Mesenchymal stem cell (in vitro differentiated cells and primary cell): ENCODE results near the gene SYTL4.

ENCODE experiments used
- DNase-seq: peaks from one replicate; pipeline ENCODE4 v3.0.0-alpha.2; 2013
- H2AFZ ChIP-seq: one replicate; pipeline ENCODE4 v1.6.1; 2013; ENCODE audit warnings: low read depth, mild to moderate bottlenecking, control low read depth, inconsistent platforms, low read length, moderate library complexity
- H2AK5ac ChIP-seq: 2 replicates; pipeline ENCODE4 v1.6.1; 2013; ENCODE audit warnings: low read length, moderate library complexity, mild to moderate bottlenecking, inconsistent platforms; ENCODE audit not compliant: severe bottlenecking
- H2BK120ac ChIP-seq: one replicate; pipeline ENCODE4 v1.6.1; 2013; ENCODE audit warnings: low read depth, mild to moderate bottlenecking, inconsistent platforms, low read length, moderate library complexity
- H2BK12ac ChIP-seq, 2 experiments: one replicate each; pipeline ENCODE4 v1.6.1; 2013; ENCODE audit warnings: inconsistent platforms in 2 of 2, low read length in 2 of 2, mild to moderate bottlenecking in 2 of 2, moderate library complexity in 2 of 2, control low read depth in 1 of 2
- H2BK15ac ChIP-seq: one replicate; pipeline ENCODE4 v1.6.1; 2013; ENCODE audit warnings: mild to moderate bottlenecking, low read depth, inconsistent platforms; ENCODE audit not compliant: poor library complexity, severe bottlenecking
- H2BK5ac ChIP-seq: 2 replicates; pipeline ENCODE4 v1.6.1; 2013; ENCODE audit warnings: low read depth, mild to moderate bottlenecking, low read length, control low read depth, inconsistent platforms; ENCODE audit not compliant: poor library complexity, severe bottlenecking
- H3K14ac ChIP-seq, 2 experiments: one replicate each; pipeline ENCODE4 v1.6.1; 2013; ENCODE audit warnings: inconsistent platforms in 2 of 2, low read length in 2 of 2, control low read depth in 1 of 2, mild to moderate bottlenecking in 1 of 2, moderate library complexity in 1 of 2
- H3K18ac ChIP-seq, 2 experiments: one replicate each; pipeline ENCODE4 v1.6.1; 2013; ENCODE audit warnings: inconsistent platforms in 2 of 2, low read length in 2 of 2, control low read depth in 1 of 2, low read depth in 1 of 2, mild to moderate bottlenecking in 1 of 2
- H3K23ac ChIP-seq, 2 experiments: one replicate each; pipeline ENCODE4 v1.6.1; 2013; ENCODE audit warnings: inconsistent platforms in 2 of 2, low read length in 2 of 2, mild to moderate bottlenecking in 2 of 2, moderate library complexity in 2 of 2, control low read depth in 1 of 2
- H3K27ac ChIP-seq: 2 replicates; pipeline ENCODE4 v1.5.1; 2013; ENCODE audit warnings: mild to moderate bottlenecking, moderate library complexity, low read length, control low read depth, inconsistent platforms; ENCODE audit not compliant: poor library complexity, severe bottlenecking
- H3K27me3 ChIP-seq, 2 experiments: 2 replicates each; pipeline versions ENCODE4 v1.6.1 to v1.7.0; 2013; ENCODE audit warnings: low read length in 2 of 2, mild to moderate bottlenecking in 2 of 2, moderate library complexity in 2 of 2, control low read depth in 1 of 2, inconsistent platforms in 1 of 2; ENCODE audit not compliant: control insufficient read depth in 1 of 2, insufficient read depth in 1 of 2
- H3K36me3 ChIP-seq, 2 experiments: 2 replicates each; pipeline versions ENCODE4 v1.6.1 to v1.7.0; 2013; ENCODE audit warnings: low read length in 2 of 2, control low read depth in 1 of 2, inconsistent platforms in 1 of 2, low read depth in 1 of 2, mild to moderate bottlenecking in 1 of 2; ENCODE audit not compliant: insufficient read depth in 2 of 2, control insufficient read depth in 1 of 2
- H3K4ac ChIP-seq, 2 experiments: one replicate each; pipeline ENCODE4 v1.6.1; 2013; ENCODE audit warnings: inconsistent platforms in 2 of 2, low read length in 2 of 2, mild to moderate bottlenecking in 2 of 2, moderate library complexity in 2 of 2, control low read depth in 1 of 2, low read depth in 1 of 2
- H3K4me1 ChIP-seq: 2 replicates; pipeline ENCODE4 v1.6.1; 2013; ENCODE audit warnings: low read depth, low read length, control low read depth; ENCODE audit not compliant: control insufficient read depth, insufficient read depth
- H3K4me2 ChIP-seq: 2 replicates; pipeline ENCODE4 v1.6.1; 2013; ENCODE audit warnings: low read length, mild to moderate bottlenecking, inconsistent platforms; ENCODE audit not compliant: poor library complexity, severe bottlenecking
- H3K4me3 ChIP-seq, 2 experiments: 2 replicates each; pipeline versions ENCODE4 v1.5.1 to v1.7.0; 2013; ENCODE audit warnings: low read length in 2 of 2, mild to moderate bottlenecking in 2 of 2, control low read depth in 1 of 2, low read depth in 1 of 2; ENCODE audit not compliant: insufficient read depth in 1 of 2
- H3K79me1 ChIP-seq: replicated peaks from 2 replicates; pipeline ENCODE4 v1.6.1; 2013; ENCODE audit warnings: mild to moderate bottlenecking, control low read depth, low read length, inconsistent platforms; ENCODE audit not compliant: poor library complexity, severe bottlenecking
- H3K9ac ChIP-seq: 2 replicates; pipeline ENCODE4 v1.7.0; 2013; ENCODE audit warnings: mild to moderate bottlenecking, low read length, moderate library complexity
- H3K9me3 ChIP-seq: 2 replicates; pipeline ENCODE4 v1.7.0; 2013; ENCODE audit warnings: mild to moderate bottlenecking, low read length; ENCODE audit not compliant: control insufficient read depth
- H4K8ac ChIP-seq: one replicate; pipeline ENCODE4 v1.6.1; 2013; ENCODE audit warnings: inconsistent platforms, mild to moderate bottlenecking, low read length, moderate library complexity
- H4K91ac ChIP-seq: one replicate; pipeline ENCODE4 v1.6.1; 2013; ENCODE audit warnings: mild to moderate bottlenecking, low read length, inconsistent platforms
- WGBS: methylation state at CpG from one replicate; pipeline ENCODE4 v1.1.7; 2013; ENCODE audit warnings: mixed read lengths; 5-methylcytosine and 5-hydroxymethylcytosine counted together

The SYTL4 gene

GRCh38 chrX:100643212-100643611 lies 88.7 kb downstream of the SYTL4 start:
- Histone ChIP-seq H4K8ac (no peak overlapping the region), H3K9me3 (no peaks in the 10 kb centered on the region), H2BK15ac (no peak overlapping the region), H3K4me2 (no peak overlapping the region), H2AK5ac (no peak overlapping the region), H3K18ac (peak overlapping the region; percentile 2 to 33), H2BK12ac (no peak overlapping the region), H3K9ac (peak overlapping the region; percentile 94), H4K91ac (no peak overlapping the region), H3K14ac (no peak overlapping the region), H3K27ac (peak overlapping the region; percentile 81), H3K4ac (no peak overlapping the region), H2BK5ac (no peak overlapping the region), H2AFZ (no peak overlapping the region), H3K23ac (no peak overlapping the region), H3K79me1 (no peaks in the 10 kb centered on the region), H3K4me3 (peak overlapping the region in 1 of 2 experiments; percentile 83), H3K27me3 (peaks cover 0 to 41% of the 10 kb centered on the region in 2 experiments), H3K4me1 (peaks cover 1% of the 10 kb centered on the region), H2BK120ac (no peak overlapping the region), H3K36me3 (no peaks in the 10 kb centered on the region)
- no peak for DNase-seq
- 89% methylated on average over 5 of the region's 11 CpGs for WGBS

GRCh38 chrX:100642290-100642689 lies 89.6 kb downstream of the SYTL4 start:
- Histone ChIP-seq H3K4ac (no peak overlapping the region), H3K4me1 (peaks cover 1% of the 10 kb centered on the region), H3K27me3 (peaks cover 0 to 43% of the 10 kb centered on the region in 2 experiments), H2BK5ac (no peak overlapping the region), H2BK12ac (no peak overlapping the region), H3K9ac (no peak overlapping the region), H3K4me3 (no peak overlapping the region), H3K23ac (no peak overlapping the region), H3K14ac (no peak overlapping the region), H2AFZ (no peak overlapping the region), H3K18ac (peak overlapping the region in 1 of 2 experiments; percentile 33), H3K79me1 (no peaks in the 10 kb centered on the region), H3K4me2 (no peak overlapping the region), H2AK5ac (peak overlapping the region; percentile 89), H3K36me3 (no peaks in the 10 kb centered on the region), H2BK15ac (no peak overlapping the region), H3K9me3 (no peaks in the 10 kb centered on the region), H4K91ac (no peak overlapping the region), H2BK120ac (no peak overlapping the region), H3K27ac (no peak overlapping the region), H4K8ac (no peak overlapping the region)
- 61% methylated on average over 1 of the region's 3 CpGs for WGBS
- no peak for DNase-seq

- Histone ChIP-seq H4K91ac (no peak within 1 kb of the TSS), H3K4me2 (peak within 1 kb of the TSS; percentile 61), H3K23ac (peak within 1 kb of the TSS in 1 of 2 experiments; percentile 72), H3K27me3 (peaks cover 0 to 41% of the 10 kb centered on the region in 2 experiments), H2BK120ac (no peak within 1 kb of the TSS), H3K9ac (peak within 1 kb of the TSS; percentile 91), H2AK5ac (no peak within 1 kb of the TSS), H2BK5ac (no peak within 1 kb of the TSS), H2AFZ (no peak within 1 kb of the TSS), H2BK12ac (peak within 1 kb of the TSS in 1 of 2 experiments; percentile 25), H3K18ac (peak within 1 kb of the TSS; percentile 28 to 48), H3K27ac (peak within 1 kb of the TSS; percentile 11), H2BK15ac (peak within 1 kb of the TSS; percentile 23), H3K36me3 (peaks cover 0 to 16% of the 10 kb centered on the region in 2 experiments), H3K14ac (peak within 1 kb of the TSS in 1 of 2 experiments; percentile 91), H3K4me3 (peak within 1 kb of the TSS; percentile 74 to 86), H4K8ac (peak within 1 kb of the TSS; percentile 75), H3K9me3 (no peaks in the 10 kb centered on the region), H3K4me1 (no peaks in the 10 kb centered on the region), H3K4ac (peak within 1 kb of the TSS in 1 of 2 experiments; percentile 30), H3K79me1 (peaks cover 2% of the 10 kb centered on the region)
- 0% methylated on average over 30 of the region's 51 CpGs for WGBS
- peak; percentile 89 for DNase-seq
Measured at GRCh38 chrX:100636321-100636991, 95.5 kb downstream of the SYTL4 start, which contains the start of gene TSPAN6. Gene TSPAN6 (minus strand): TSS chrX:100636806. CDS start chrX:100636694, 112 bp downstream.

GRCh38 chrX:100635989-100636320 lies 96.0 kb downstream of the SYTL4 start:
- Histone ChIP-seq H2AFZ (no peak overlapping the region), H3K9ac (peak overlapping the region; percentile 91), H3K4me2 (peak overlapping the region; percentile 61), H2BK120ac (no peak overlapping the region), H2AK5ac (no peak overlapping the region), H3K23ac (peak overlapping the region in 1 of 2 experiments; percentile 72), H3K36me3 (peaks cover 0 to 17% of the 10 kb centered on the region in 2 experiments), H3K18ac (peak overlapping the region; percentile 28 to 48), H4K91ac (no peak overlapping the region), H4K8ac (peak overlapping the region; percentile 75), H2BK15ac (peak overlapping the region; percentile 23), H3K27me3 (peaks cover 0 to 37% of the 10 kb centered on the region in 2 experiments), H3K79me1 (peaks cover 2% of the 10 kb centered on the region), H2BK12ac (no peak overlapping the region), H3K4me3 (peak overlapping the region; percentile 74 to 86), H3K4me1 (no peaks in the 10 kb centered on the region), H3K4ac (peak overlapping the region in 1 of 2 experiments; percentile 30), H3K14ac (peak overlapping the region in 1 of 2 experiments; percentile 91), H2BK5ac (no peak overlapping the region), H3K9me3 (no peaks in the 10 kb centered on the region), H3K27ac (no peak overlapping the region)
- WGBS, result 5% methylated on average over 8 of the region's 8 CpGs
- no peak for DNase-seq
